Bone marrow (tissue), 2 donors: Measurements from ENCODE around the gene SCN5A.
"Not testable (repeated sequence)": the region's sequence is repeated elsewhere in the genome, so short reads cannot be mapped to it uniquely, and the experiment has no call there.

Experiments
- DNase-seq, 2 donors: peaks; one replicate each; lab custom pipeline; 2025; lab: John Stamatoyannopoulos, UW

The SCN5A gene

GRCh38 chr3:38578551-38578950, 70.9 kb downstream of the SCN5A start:
- no peak for DNase-seq

DNA sequence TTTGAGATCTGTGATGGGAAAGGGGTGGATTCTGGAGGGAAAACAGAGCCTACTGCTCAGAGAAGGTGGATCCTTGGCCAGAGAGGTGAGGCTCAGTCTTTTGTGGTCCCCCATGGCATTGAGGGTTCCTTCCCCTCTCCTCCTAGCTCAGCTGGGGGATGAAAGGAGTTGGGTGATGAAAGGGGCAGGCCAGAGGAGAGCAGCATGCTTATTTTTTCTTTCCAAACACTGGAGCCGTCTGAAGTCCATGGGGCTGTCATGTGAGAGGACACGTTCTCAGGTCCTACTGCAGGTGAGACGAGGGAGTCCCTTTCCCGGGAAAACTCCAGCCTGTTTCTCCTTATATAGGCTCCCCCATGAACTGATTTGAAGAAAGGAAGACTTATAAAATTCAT, 71.4 kb downstream of the SCN5A start:
- no peak for DNase-seq

- DNase-seq = no peak
Measured at GRCh38 chr3:38577371-38578080, 72.0 kb downstream of the SCN5A start.

DNA sequence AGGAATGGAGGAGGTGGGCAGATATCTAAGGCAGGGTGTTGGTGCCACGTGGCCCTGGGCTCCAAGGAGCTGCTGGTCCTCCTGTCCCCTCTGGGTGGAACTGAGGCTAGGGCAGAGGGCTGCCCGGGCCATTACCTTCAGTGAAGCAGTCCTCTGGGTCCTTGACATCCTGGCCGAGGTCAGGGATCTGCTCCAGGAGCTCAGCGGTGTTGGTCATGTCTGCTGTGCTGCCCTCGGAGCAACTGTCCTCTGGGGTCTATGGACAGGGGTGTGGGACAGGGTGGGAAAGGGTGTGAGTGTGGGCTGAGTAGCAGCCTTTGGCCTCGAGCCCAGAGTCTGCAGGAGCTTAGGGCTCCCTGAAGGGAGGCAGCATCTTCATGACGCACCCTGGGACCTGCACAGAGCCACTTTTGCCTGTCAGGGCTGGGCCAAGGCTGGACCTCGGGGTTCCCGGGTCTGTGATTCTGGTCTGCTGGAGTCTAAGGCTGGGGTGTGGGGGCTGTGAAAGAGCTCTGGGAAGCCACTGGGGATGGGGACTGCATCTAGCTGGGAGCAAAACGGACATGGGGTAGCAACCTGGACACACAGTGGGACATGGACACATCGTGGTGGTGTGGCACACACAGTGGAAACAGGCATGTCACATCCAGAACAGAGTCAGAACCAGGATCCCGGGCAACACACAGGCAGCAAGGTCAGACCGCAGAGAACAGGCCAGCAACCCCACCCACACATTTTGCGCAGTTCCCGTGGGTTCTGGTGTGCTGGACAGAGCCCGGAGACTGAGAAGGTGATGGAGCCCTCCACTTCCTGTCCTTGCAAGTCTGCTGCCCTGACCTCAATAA, 72.7 kb downstream of the SCN5A start:
- no peak for DNase-seq

DNA sequence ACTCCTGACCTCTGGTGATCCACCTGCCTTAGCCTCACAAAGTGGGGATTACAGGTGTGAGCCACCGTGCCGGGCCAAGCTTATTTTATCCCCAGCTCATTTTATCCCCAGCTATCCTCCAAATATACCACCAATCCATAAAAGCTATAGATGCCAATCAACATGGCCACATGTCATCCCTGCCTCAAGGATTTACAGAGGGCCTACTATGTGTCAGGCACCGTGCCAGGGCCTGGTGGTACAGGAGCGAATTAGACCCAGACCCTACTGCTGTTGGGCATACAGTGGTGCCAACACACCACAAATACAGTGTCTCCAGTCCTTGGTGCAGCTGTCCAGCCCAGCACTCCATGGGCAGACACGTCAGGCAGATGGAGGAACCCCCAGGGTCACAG, 73.4 kb downstream of the SCN5A start:
- DNase-seq = no peak

GRCh38 chr3:38575279-38575843, 74.1 kb downstream of the SCN5A start:
- DNase-seq = no peak

GRCh38 chr3:38574411-38575278, 74.8 kb downstream of the SCN5A start:
- no peak for DNase-seq

GRCh38 chr3:38573556-38573955, 75.9 kb downstream of the SCN5A start:
- DNase-seq = no peak

DNA sequence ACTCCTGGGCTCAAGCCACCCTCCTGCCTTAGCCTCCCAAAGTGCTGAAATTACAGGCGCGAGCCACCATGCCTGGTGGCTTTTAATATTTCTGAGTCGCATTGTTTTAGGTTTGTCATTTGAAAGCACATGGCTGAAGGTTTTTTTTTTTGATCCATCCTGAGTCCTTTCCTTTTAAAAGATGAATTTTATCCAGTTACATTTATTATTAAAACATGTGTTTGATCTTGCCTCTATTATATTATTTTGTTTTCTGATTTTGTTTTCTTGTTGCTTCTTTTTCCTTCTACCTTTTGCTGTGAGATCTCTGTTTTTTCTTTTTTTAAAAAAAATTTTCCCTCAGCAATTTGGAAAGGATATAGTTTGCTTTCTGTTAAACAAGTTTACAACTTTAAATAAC, 76.4 kb downstream of the SCN5A start:
- no peak for DNase-seq

- no peak for DNase-seq
Measured at GRCh38 chr3:38567498-38567897, 82.0 kb downstream of the SCN5A start.

GRCh38 chr3:38566794-38567193, 82.7 kb downstream of the SCN5A start:
- not testable (repeated sequence) for DNase-seq

DNA sequence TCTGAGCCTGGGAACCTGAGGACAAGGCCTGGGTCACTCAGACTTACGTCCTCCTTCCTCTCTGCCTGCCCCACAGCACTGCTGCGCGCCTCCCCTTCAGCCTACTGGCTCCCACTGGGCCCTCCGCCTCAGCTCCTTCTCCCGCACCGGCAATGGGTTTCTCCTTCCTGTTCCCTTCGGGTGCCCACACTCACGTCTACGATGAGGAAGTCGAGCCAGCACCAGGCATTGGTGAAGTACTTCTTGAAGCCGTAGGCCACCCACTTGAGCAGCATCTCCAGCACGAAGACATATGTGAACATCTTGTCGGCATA, 83.3 kb downstream of the SCN5A start:
- DNase-seq = no peak

- DNase-seq = no peak
Measured at GRCh38 chr3:38565339-38566214, 83.9 kb downstream of the SCN5A start.

DNA sequence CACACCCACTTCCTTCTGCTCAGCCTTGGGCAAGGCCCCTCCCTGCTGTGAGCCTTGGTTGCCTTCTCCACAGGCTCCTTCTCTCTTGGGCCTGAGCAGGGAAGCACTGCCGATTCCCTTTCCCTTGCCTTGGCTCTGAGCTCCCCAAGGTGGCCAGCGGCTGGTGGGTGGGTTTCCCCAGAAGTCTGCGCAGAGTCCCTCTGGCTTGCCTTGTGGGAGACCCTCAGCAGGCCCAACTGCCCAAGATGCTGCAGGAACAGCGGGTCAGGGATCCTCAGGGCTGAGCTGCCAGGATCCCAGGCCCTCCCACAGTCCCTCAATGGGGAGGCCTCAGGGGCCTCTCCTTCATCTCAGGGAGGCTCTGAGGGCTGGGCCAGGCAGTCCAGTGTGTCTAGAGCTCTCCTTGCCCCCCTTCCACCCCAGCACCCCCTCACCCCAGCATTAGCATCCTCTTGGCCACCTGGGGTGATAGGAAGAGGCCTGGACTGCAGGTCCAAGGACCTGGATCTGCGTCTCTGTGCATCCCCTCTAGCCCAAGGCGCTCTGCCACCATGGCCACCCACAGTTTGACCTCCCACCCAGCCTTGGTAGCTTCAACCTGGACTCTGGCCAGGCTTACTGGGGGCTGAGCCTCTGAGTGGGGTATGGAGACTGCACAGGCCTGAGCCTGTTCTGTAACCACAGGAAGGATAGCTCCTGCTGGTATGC, 84.7 kb downstream of the SCN5A start:
- no peak for DNase-seq

DNA sequence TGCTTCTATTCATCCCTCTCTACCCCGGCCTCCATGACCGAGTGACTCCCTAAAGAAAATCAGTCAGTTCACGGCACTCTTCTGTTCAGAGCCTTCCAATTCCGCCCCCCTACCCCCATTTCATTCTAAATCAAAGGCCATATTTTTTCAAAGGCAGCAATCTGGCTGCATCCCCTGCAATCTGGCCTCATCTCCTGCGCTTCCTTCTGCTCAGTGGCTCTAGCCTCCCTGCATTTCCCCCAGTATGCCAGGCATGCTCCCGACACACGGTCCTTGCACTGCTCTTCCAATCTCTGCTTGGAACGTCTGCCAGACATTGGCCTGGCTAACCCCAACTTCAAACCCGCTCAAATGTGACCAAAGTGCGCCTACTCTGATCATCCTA, 85.6 kb downstream of the SCN5A start:
- no peak for DNase-seq

DNA sequence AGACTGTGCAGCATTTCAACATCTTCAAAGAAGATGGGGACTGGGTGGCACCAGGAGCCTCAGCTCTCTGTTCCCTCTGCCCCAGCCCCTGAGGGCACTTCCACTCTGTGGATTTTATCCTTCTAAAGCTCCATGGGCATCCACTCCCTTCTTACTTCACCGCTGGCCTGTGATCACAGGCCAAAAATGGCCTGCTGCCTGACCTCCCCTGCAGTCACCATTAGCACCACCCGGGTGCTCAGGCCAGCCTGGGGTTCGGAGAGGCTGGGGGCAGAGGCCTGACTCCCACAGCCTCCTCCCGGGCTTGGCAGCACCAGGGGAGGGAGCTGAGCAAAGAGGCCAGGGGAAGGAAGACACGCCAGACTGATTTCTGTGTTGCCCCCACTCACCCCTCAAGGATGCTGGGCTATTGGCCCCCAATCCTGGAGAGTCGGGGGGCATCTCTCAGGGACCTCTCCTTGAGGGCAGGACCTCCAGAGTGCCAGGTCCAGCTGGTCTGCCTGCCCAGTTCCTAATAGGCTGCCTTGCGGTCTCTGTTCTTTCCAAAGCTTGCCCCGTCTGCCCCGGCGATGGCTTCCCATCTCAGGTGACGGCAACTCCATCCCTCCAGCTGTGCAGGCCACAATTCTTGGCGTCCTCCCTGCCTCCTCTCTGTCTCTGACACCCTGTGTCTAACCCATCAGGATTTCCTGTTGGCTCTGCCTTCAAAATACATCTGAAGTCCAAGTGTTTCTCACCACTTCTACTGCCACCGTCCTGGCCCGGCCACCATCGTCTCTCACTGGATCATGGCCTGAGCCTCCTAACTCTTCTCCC, 86.2 kb downstream of the SCN5A start:
- no peak for DNase-seq

- no peak for DNase-seq
Measured at GRCh38 chr3:38562467-38562925, 87.0 kb downstream of the SCN5A start.

GRCh38 chr3:38561746-38562466, 87.6 kb downstream of the SCN5A start:
- DNase-seq = no peak
